HL-60 (cell line): Measurements from ENCODE around the gene ITGB1.

Source experiments
- GABPA ChIP-seq: IDR thresholded peaks from 2 replicates; pipeline ENCODE4 v1.6.1; 2012; ENCODE audit warnings: low read depth
- SPI1 ChIP-seq: IDR thresholded peaks from 2 replicates; pipeline ENCODE4 v1.6.1; 2012; ENCODE audit warnings: low read depth, mild to moderate bottlenecking, borderline replicate concordance
- TF ChIP-seq, protein P1 (sequence below): IDR thresholded peaks from one replicate; pipeline ENCODE4 v1.5.1; 2011; ENCODE audit warnings: low read length, control low read depth, inconsistent platforms; ENCODE audit not compliant: insufficient read depth

GRCh38 chr10:32990811-32991210 is 32.8 kb upstream of the ITGB1 start:
- TF ChIP-seq, protein P1, sequence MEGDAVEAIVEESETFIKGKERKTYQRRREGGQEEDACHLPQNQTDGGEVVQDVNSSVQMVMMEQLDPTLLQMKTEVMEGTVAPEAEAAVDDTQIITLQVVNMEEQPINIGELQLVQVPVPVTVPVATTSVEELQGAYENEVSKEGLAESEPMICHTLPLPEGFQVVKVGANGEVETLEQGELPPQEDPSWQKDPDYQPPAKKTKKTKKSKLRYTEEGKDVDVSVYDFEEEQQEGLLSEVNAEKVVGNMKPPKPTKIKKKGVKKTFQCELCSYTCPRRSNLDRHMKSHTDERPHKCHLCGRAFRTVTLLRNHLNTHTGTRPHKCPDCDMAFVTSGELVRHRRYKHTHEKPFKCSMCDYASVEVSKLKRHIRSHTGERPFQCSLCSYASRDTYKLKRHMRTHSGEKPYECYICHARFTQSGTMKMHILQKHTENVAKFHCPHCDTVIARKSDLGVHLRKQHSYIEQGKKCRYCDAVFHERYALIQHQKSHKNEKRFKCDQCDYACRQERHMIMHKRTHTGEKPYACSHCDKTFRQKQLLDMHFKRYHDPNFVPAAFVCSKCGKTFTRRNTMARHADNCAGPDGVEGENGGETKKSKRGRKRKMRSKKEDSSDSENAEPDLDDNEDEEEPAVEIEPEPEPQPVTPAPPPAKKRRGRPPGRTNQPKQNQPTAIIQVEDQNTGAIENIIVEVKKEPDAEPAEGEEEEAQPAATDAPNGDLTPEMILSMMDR = no peak
- TF ChIP-seq SPI1 (no peak), GABPA (no peak)
